RWPE2 (cell line): ENCODE data around the gene NLRP3.

ENCODE experiments used
- ATAC-seq: fragments of 200-7000 bp; cut with Tn5 transposase; 3 replicates; pipeline ENCODE4 v1.9.1; 2021; ENCODE audit warnings: low read depth
- DNase-seq: peaks from one replicate; pipeline ENCODE4 v3.0.0-alpha.2; 2020; ENCODE audit warnings: low spot score
- H3K27ac ChIP-seq: fragments of 450-650 bp; 2 replicates; pipeline ENCODE4 v1.5.1; 2017; ENCODE audit warnings: mild to moderate bottlenecking; ENCODE audit not compliant: poor library complexity, severe bottlenecking
- H3K27me3 ChIP-seq: fragments of 250-450 bp; sonication (Bioruptor Pico); 2 replicates; pipeline ENCODE4 v1.5.1; 2021; ENCODE audit warnings: mild to moderate bottlenecking, moderate library complexity; ENCODE audit not compliant: insufficient read depth, poor library complexity, severe bottlenecking
- H3K36me3 ChIP-seq: fragments of 250-450 bp; sonication (Bioruptor Pico); 2 replicates; pipeline ENCODE4 v1.5.1; 2020; ENCODE audit warnings: low read depth, mild to moderate bottlenecking, moderate library complexity
- H3K4me1 ChIP-seq: fragments of 250-450 bp; sonication (Bioruptor Pico); 2 replicates; pipeline ENCODE4 v1.5.1; 2021; ENCODE audit warnings: mild to moderate bottlenecking, moderate library complexity; ENCODE audit not compliant: insufficient read depth, poor library complexity, severe bottlenecking
- H3K4me3 ChIP-seq: fragments of 250-450 bp; sonication (Bioruptor Pico); 2 replicates; pipeline ENCODE4 v1.5.1; 2021; ENCODE audit warnings: mild to moderate bottlenecking, moderate library complexity; ENCODE audit not compliant: severe bottlenecking
- H3K9me3 ChIP-seq: fragments of 250-450 bp; sonication (Bioruptor Pico); 2 replicates; pipeline ENCODE4 v1.5.1; 2021; ENCODE audit warnings: mild to moderate bottlenecking, moderate library complexity; ENCODE audit not compliant: severe bottlenecking
- CTCF ChIP-seq: fragments of 450-650 bp; IDR thresholded peaks from one replicate; pipeline ENCODE4 v1.5.1; 2017; ENCODE audit warnings: mild to moderate bottlenecking, moderate library complexity; ENCODE audit not compliant: poor library complexity, severe bottlenecking

NLRP3 gene

GRCh38 chr1:247406014-247406656 is 9.8 kb upstream of the NLRP3 start:
- no peak for TF ChIP-seq CTCF
- H3K27ac ChIP-seq = no peak overlapping the region
- no peaks in the 10 kb centered on the region for H3K36me3 ChIP-seq
- H3K4me1 ChIP-seq = peaks cover 13% of the 10 kb centered on the region
- DNase-seq (no peak), ATAC-seq (no peak)
- no peaks in the 10 kb centered on the region for H3K27me3 ChIP-seq
- no peaks in the 10 kb centered on the region for H3K9me3 ChIP-seq
- no peak overlapping the region for H3K4me3 ChIP-seq

- no peak overlapping the region for H3K4me3 ChIP-seq
- no peaks in the 10 kb centered on the region for H3K36me3 ChIP-seq
- no peaks in the 10 kb centered on the region for H3K27me3 ChIP-seq
- H3K27ac ChIP-seq = no peak overlapping the region
- DNase-seq = no peak
- H3K4me1 ChIP-seq = peaks cover 3% of the 10 kb centered on the region
- no peak for ATAC-seq
- H3K9me3 ChIP-seq = no peaks in the 10 kb centered on the region
- TF ChIP-seq CTCF = no peak
Measured at GRCh38 chr1:247407180-247407616, 8.8 kb upstream of the NLRP3 start.

GRCh38 chr1:247408100-247408499 is 7.9 kb upstream of the NLRP3 start:
- ATAC-seq = no peak

GRCh38 chr1:247409869-247410544 is 6.0 kb upstream of the NLRP3 start:
- Histone ChIP-seq H3K4me1 (no peaks in the 10 kb centered on the region), H3K27ac (no peak overlapping the region), H3K4me3 (no peak overlapping the region), H3K27me3 (no peaks in the 10 kb centered on the region), H3K36me3 (no peaks in the 10 kb centered on the region), H3K9me3 (no peaks in the 10 kb centered on the region)
- TF ChIP-seq CTCF = no peak
- DNase-seq (no peak), ATAC-seq (no peak)

More at GRCh38 chr1:247408100-247408499, 7.9 kb upstream of the NLRP3 start:
- no peak for TF ChIP-seq CTCF
- no peaks in the 10 kb centered on the region for H3K9me3 ChIP-seq
- DNase-seq = no peak
- H3K27ac ChIP-seq = no peak overlapping the region
- no peaks in the 10 kb centered on the region for H3K36me3 ChIP-seq
- H3K4me1 ChIP-seq = no peaks in the 10 kb centered on the region
- no peak overlapping the region for H3K4me3 ChIP-seq
- H3K27me3 ChIP-seq = no peaks in the 10 kb centered on the region

GRCh38 chr1:247411621-247412327 is 4.2 kb upstream of the NLRP3 start:
- H3K4me1 ChIP-seq = peaks cover 10% of the 10 kb centered on the region
- ATAC-seq (no peak), DNase-seq (no peak)
- no peaks in the 10 kb centered on the region for H3K9me3 ChIP-seq
- no peaks in the 10 kb centered on the region for H3K36me3 ChIP-seq
- no peaks in the 10 kb centered on the region for H3K27me3 ChIP-seq
- no peak overlapping the region for H3K27ac ChIP-seq
- H3K4me3 ChIP-seq = no peak overlapping the region
- no peak for TF ChIP-seq CTCF
